ENCODE data around the gene TRUB2. TPM values are rescaled to one million over a fixed set of nuclear protein-coding genes. Genes with fewer than 3 reads are reported as not detected.

TRUB2 gene
- total and polyA plus RNA-seq, 3 experiments from 2014 or later = 23.6 to 50.4 (median 48.8) TPM

GRCh38 chr9:128271512-128271911, 50.7 kb downstream of the TRUB2 start:
- H3K36me3 Mint-ChIP-seq = peaks cover 4 to 64% (median 5%) of the 10 kb centered on the region in 3 donors
- H3K4me1 Mint-ChIP-seq = peaks cover 15 to 24% (median 24%) of the 10 kb centered on the region in 3 donors
- ChIA-PET POLR2A (interaction anchor here (1.0 kb wide), 1 partner anchor 21 kb away, joined by 3 read pairs; no protein-coding TSS in a partner anchor), CTCF (no interaction called here)
- H3K9me3 Mint-ChIP-seq = no peaks in the 10 kb centered on the region
- Histone ChIP-seq H3K27me3 (ENCODE audit: insufficient read depth, low read length, poor library complexity, severe bottlenecking) (no peaks in the 10 kb centered on the region), H3K27ac (ENCODE audit: low read depth, low read length) (no peak overlapping the region), H3K4me3 (ENCODE audit: low read length) (no peak overlapping the region), H3K9me3 (ENCODE audit: low read length) (no peaks in the 10 kb centered on the region), H3K4me1 (ENCODE audit: insufficient read depth, low read length) (peaks cover 12% of the 10 kb centered on the region), H3K36me3 (ENCODE audit: insufficient read depth, low read length) (peaks cover 21% of the 10 kb centered on the region)
- H3K4me3 Mint-ChIP-seq = no peak overlapping the region
- no peak overlapping the region for H3K27ac Mint-ChIP-seq
- no peak for DNase-seq
- peaks cover 0 to 5% of the 10 kb centered on the region in 2 donors for H3K27me3 Mint-ChIP-seq

GRCh38 chr9:128271112-128271511, 51.1 kb downstream of the TRUB2 start:
- DNase-seq = no peak

GRCh38 chr9:128266868-128267590, 55.2 kb downstream of the TRUB2 start:
- Mint-ChIP-seq H3K36me3 (peaks cover 15 to 68% (median 19%) of the 10 kb centered on the region in 3 donors), H3K9me3 (no peaks in the 10 kb centered on the region), H3K27ac (no peak overlapping the region), H3K4me1 (peaks cover 0 to 1% (median 0%) of the 10 kb centered on the region in 3 donors), H3K4me3 (no peak overlapping the region), H3K27me3 (peaks cover 0 to 2% of the 10 kb centered on the region in 2 donors)
- peaks cover 14% of the 10 kb centered on the region for H3K36me3 ChIP-seq (ENCODE audit: insufficient read depth, low read length)
- no peak overlapping the region for H3K27ac ChIP-seq (ENCODE audit: low read depth, low read length)
- DNase-seq = no peak
- POLR2A ChIA-PET = no interaction called here
- H3K4me1 ChIP-seq (ENCODE audit: insufficient read depth, low read length) = no peaks in the 10 kb centered on the region
- H3K4me3 ChIP-seq (ENCODE audit: low read length) = no peak overlapping the region
- CTCF ChIA-PET = no interaction called here
- H3K27me3 ChIP-seq (ENCODE audit: insufficient read depth, low read length, poor library complexity, severe bottlenecking) = no peaks in the 10 kb centered on the region
- no peaks in the 10 kb centered on the region for H3K9me3 ChIP-seq (ENCODE audit: low read length)

More at GRCh38 chr9:128271112-128271511, 51.1 kb downstream of the TRUB2 start:
- Histone ChIP-seq H3K9me3 (ENCODE audit: low read length) (no peaks in the 10 kb centered on the region), H3K4me3 (ENCODE audit: low read length) (no peak overlapping the region), H3K4me1 (ENCODE audit: insufficient read depth, low read length) (peaks cover 9% of the 10 kb centered on the region), H3K36me3 (ENCODE audit: insufficient read depth, low read length) (peaks cover 22% of the 10 kb centered on the region), H3K27ac (ENCODE audit: low read depth, low read length) (no peak overlapping the region), H3K27me3 (ENCODE audit: insufficient read depth, low read length, poor library complexity, severe bottlenecking) (no peaks in the 10 kb centered on the region)
- Mint-ChIP-seq H3K9me3 (no peaks in the 10 kb centered on the region), H3K27me3 (peaks cover 0 to 5% of the 10 kb centered on the region in 2 donors), H3K4me3 (no peak overlapping the region), H3K27ac (peak overlapping the region in 2 of 8 donors; percentile 30 to 69), H3K36me3 (peaks cover 5 to 66% (median 6%) of the 10 kb centered on the region in 3 donors), H3K4me1 (peaks cover 11 to 20% (median 20%) of the 10 kb centered on the region in 3 donors)
- CTCF ChIA-PET = no interaction called here
- POLR2A ChIA-PET = interaction anchor here (1.0 kb wide), 1 partner anchor 21 kb away, joined by 3 read pairs; no protein-coding TSS in a partner anchor

GRCh38 chr9:128265348-128265847, 56.8 kb downstream of the TRUB2 start:
- Histone ChIP-seq H3K27ac (ENCODE audit: low read depth, low read length) (no peak overlapping the region), H3K4me1 (ENCODE audit: insufficient read depth, low read length) (no peaks in the 10 kb centered on the region), H3K9me3 (ENCODE audit: low read length) (no peaks in the 10 kb centered on the region), H3K36me3 (ENCODE audit: insufficient read depth, low read length) (peaks cover 27% of the 10 kb centered on the region), H3K27me3 (ENCODE audit: insufficient read depth, low read length, poor library complexity, severe bottlenecking) (no peaks in the 10 kb centered on the region), H3K4me3 (ENCODE audit: low read length) (no peak overlapping the region)
- CTCF ChIA-PET = interaction anchor here (1.4 kb wide), 1 partner anchor 15 kb away, joined by 3 read pairs; no protein-coding TSS in a partner anchor
- no peaks in the 10 kb centered on the region for H3K4me1 Mint-ChIP-seq
- POLR2A ChIA-PET = no interaction called here
- H3K27me3 Mint-ChIP-seq = peaks cover 0 to 2% of the 10 kb centered on the region in 2 donors
- DNase-seq = no peak
- no peaks in the 10 kb centered on the region for H3K9me3 Mint-ChIP-seq
- peak overlapping the region in 1 of 8 donors; percentile 23 for H3K27ac Mint-ChIP-seq
- H3K36me3 Mint-ChIP-seq = peaks cover 25 to 71% (median 28%) of the 10 kb centered on the region in 3 donors
- no peak overlapping the region for H3K4me3 Mint-ChIP-seq

- Histone ChIP-seq H3K36me3 (ENCODE audit: insufficient read depth, low read length) (peaks cover 30% of the 10 kb centered on the region), H3K27me3 (ENCODE audit: insufficient read depth, low read length, poor library complexity, severe bottlenecking) (no peaks in the 10 kb centered on the region), H3K27ac (ENCODE audit: low read depth, low read length) (no peak overlapping the region), H3K4me3 (ENCODE audit: low read length) (no peak overlapping the region), H3K9me3 (ENCODE audit: low read length) (no peaks in the 10 kb centered on the region), H3K4me1 (ENCODE audit: insufficient read depth, low read length) (no peaks in the 10 kb centered on the region)
- Mint-ChIP-seq H3K27ac (peak overlapping the region in 1 of 8 donors; percentile 89), H3K27me3 (peaks cover 0 to 2% of the 10 kb centered on the region in 2 donors), H3K36me3 (peaks cover 24 to 76% (median 31%) of the 10 kb centered on the region in 3 donors), H3K9me3 (no peaks in the 10 kb centered on the region), H3K4me3 (no peak overlapping the region), H3K4me1 (no peaks in the 10 kb centered on the region)
- ChIA-PET CTCF (no interaction called here), POLR2A (no interaction called here)
- DNase-seq = no peak
Observed at GRCh38 chr9:128262687-128263086, 59.6 kb downstream of the TRUB2 start.

GRCh38 chr9:128260340-128260739, 61.9 kb downstream of the TRUB2 start:
- ChIA-PET CTCF (no interaction called here), POLR2A (no interaction called here)
- Mint-ChIP-seq H3K4me1 (no peaks in the 10 kb centered on the region), H3K36me3 (peaks cover 23 to 69% (median 27%) of the 10 kb centered on the region in 3 donors), H3K27me3 (no peaks in the 10 kb centered on the region), H3K9me3 (no peaks in the 10 kb centered on the region), H3K4me3 (no peak overlapping the region), H3K27ac (no peak overlapping the region)
- no peaks in the 10 kb centered on the region for H3K4me1 ChIP-seq (ENCODE audit: insufficient read depth, low read length)
- peaks cover 18% of the 10 kb centered on the region for H3K36me3 ChIP-seq (ENCODE audit: insufficient read depth, low read length)
- no peak overlapping the region for H3K27ac ChIP-seq (ENCODE audit: low read depth, low read length)
- DNase-seq = no peak
- no peaks in the 10 kb centered on the region for H3K27me3 ChIP-seq (ENCODE audit: insufficient read depth, low read length, poor library complexity, severe bottlenecking)
- H3K9me3 ChIP-seq (ENCODE audit: low read length) = no peaks in the 10 kb centered on the region
- H3K4me3 ChIP-seq (ENCODE audit: low read length) = no peak overlapping the region

GRCh38 chr9:128259156-128259555, 63.1 kb downstream of the TRUB2 start:
- H3K4me1 ChIP-seq (ENCODE audit: insufficient read depth, low read length) = no peaks in the 10 kb centered on the region
- Mint-ChIP-seq H3K9me3 (no peaks in the 10 kb centered on the region), H3K27ac (no peak overlapping the region), H3K4me1 (no peaks in the 10 kb centered on the region), H3K36me3 (peaks cover 22 to 60% (median 23%) of the 10 kb centered on the region in 3 donors), H3K27me3 (no peaks in the 10 kb centered on the region), H3K4me3 (no peak overlapping the region)
- H3K27ac ChIP-seq (ENCODE audit: low read depth, low read length) = no peak overlapping the region
- peaks cover 18% of the 10 kb centered on the region for H3K36me3 ChIP-seq (ENCODE audit: insufficient read depth, low read length)
- H3K4me3 ChIP-seq (ENCODE audit: low read length) = no peak overlapping the region
- no peak for DNase-seq
- POLR2A ChIA-PET = no interaction called here
- CTCF ChIA-PET = no interaction called here
- H3K9me3 ChIP-seq (ENCODE audit: low read length) = no peaks in the 10 kb centered on the region
- H3K27me3 ChIP-seq (ENCODE audit: insufficient read depth, low read length, poor library complexity, severe bottlenecking) = no peaks in the 10 kb centered on the region

GRCh38 chr9:128258326-128258725, 63.9 kb downstream of the TRUB2 start:
- Mint-ChIP-seq H3K27ac (no peak overlapping the region), H3K27me3 (no peaks in the 10 kb centered on the region), H3K4me3 (no peak overlapping the region), H3K9me3 (no peaks in the 10 kb centered on the region), H3K4me1 (no peaks in the 10 kb centered on the region), H3K36me3 (peaks cover 22 to 60% (median 23%) of the 10 kb centered on the region in 3 donors)
- no peak overlapping the region for H3K27ac ChIP-seq (ENCODE audit: low read depth, low read length)
- H3K4me3 ChIP-seq (ENCODE audit: low read length) = no peak overlapping the region
- no peaks in the 10 kb centered on the region for H3K4me1 ChIP-seq (ENCODE audit: insufficient read depth, low read length)
- H3K9me3 ChIP-seq (ENCODE audit: low read length) = no peaks in the 10 kb centered on the region
- ChIA-PET CTCF (no interaction called here), POLR2A (no interaction called here)
- no peak for DNase-seq
- no peaks in the 10 kb centered on the region for H3K27me3 ChIP-seq (ENCODE audit: insufficient read depth, low read length, poor library complexity, severe bottlenecking)
- peaks cover 18% of the 10 kb centered on the region for H3K36me3 ChIP-seq (ENCODE audit: insufficient read depth, low read length)

Measured in CD8-positive, alpha-beta memory T cell (primary cell).